Astrocyte (in vitro differentiated cells and primary cell): ENCODE data around the gene EZH1. TPM values are rescaled to one million over a fixed set of nuclear protein-coding genes. Genes with fewer than 3 reads are reported as not detected.

Experiments
- DNase-seq: peaks from one replicate; pipeline ENCODE4 v3.0.0-alpha.2; 2010; ENCODE audit warnings: low read depth
- FAIRE-seq: peaks from 2 replicates; lab custom pipeline; 2011; peaks lifted over from hg19 to GRCh38; lab: Jason Lieb, UNC
- H2AFZ ChIP-seq: 2 replicates; pipeline ENCODE4 v1.6.0; 2012; ENCODE audit warnings: low read depth, low read length, inconsistent platforms
- H3K27ac ChIP-seq: 2 replicates; pipeline ENCODE4 v1.5.1; 2011; ENCODE audit warnings: low read depth, low read length, inconsistent platforms
- H3K27me3 ChIP-seq: 2 replicates; pipeline ENCODE4 v1.6.0; 2011; ENCODE audit warnings: low read length, inconsistent platforms; ENCODE audit not compliant: insufficient read depth
- H3K36me3 ChIP-seq: 2 replicates; pipeline ENCODE4 v1.5.1; 2011; ENCODE audit warnings: low read length, inconsistent platforms; ENCODE audit not compliant: insufficient read depth
- H3K4me1 ChIP-seq: 2 replicates; pipeline ENCODE4 v1.5.1; 2011; ENCODE audit warnings: low read length, inconsistent platforms; ENCODE audit not compliant: insufficient read depth
- H3K4me2 ChIP-seq: 2 replicates; pipeline ENCODE4 v1.6.0; 2012; ENCODE audit warnings: low read length, inconsistent platforms
- H3K4me3 ChIP-seq: 2 replicates; pipeline ENCODE4 v1.5.1; 2011; ENCODE audit warnings: low read depth, mild to moderate bottlenecking, low read length, inconsistent platforms; ENCODE audit not compliant: insufficient read depth
- H3K79me2 ChIP-seq: 2 replicates; pipeline ENCODE4 v1.6.0; 2012; ENCODE audit warnings: mild to moderate bottlenecking, low read length, inconsistent platforms; ENCODE audit not compliant: insufficient read depth
- H3K9ac ChIP-seq: 2 replicates; pipeline ENCODE4 v1.6.0; 2012; ENCODE audit warnings: mild to moderate bottlenecking, low read length, inconsistent platforms
- H3K9me3 ChIP-seq: 2 replicates; pipeline ENCODE4 v1.5.1; 2012; ENCODE audit warnings: low read depth, mild to moderate bottlenecking, low read length, inconsistent platforms; ENCODE audit not compliant: insufficient read depth
- H4K20me1 ChIP-seq: 2 replicates; pipeline ENCODE4 v1.6.0; 2012; ENCODE audit warnings: low read length, inconsistent platforms; ENCODE audit not compliant: insufficient read depth
- H3K27ac Mint-ChIP-seq: one replicate; pipeline ENCODE4 v1.8.0; 2021; ENCODE audit warnings: mild to moderate bottlenecking, mixed read lengths; ENCODE audit not compliant: unreplicated experiment
- H3K27me3 Mint-ChIP-seq: one replicate; pipeline ENCODE4 v1.8.0; 2021; ENCODE audit warnings: low read depth, mixed read lengths; ENCODE audit not compliant: unreplicated experiment
- H3K36me3 Mint-ChIP-seq: one replicate; pipeline ENCODE4 v1.8.0; 2021; ENCODE audit warnings: low read depth, mixed read lengths; ENCODE audit not compliant: unreplicated experiment
- H3K4me1 Mint-ChIP-seq: one replicate; pipeline ENCODE4 v1.8.0; 2021; ENCODE audit warnings: low read depth, mixed read lengths; ENCODE audit not compliant: unreplicated experiment
- H3K4me3 Mint-ChIP-seq: one replicate; pipeline ENCODE4 v1.8.0; 2021; ENCODE audit warnings: mild to moderate bottlenecking, moderate library complexity, mixed read lengths; ENCODE audit not compliant: unreplicated experiment
- H3K9me3 Mint-ChIP-seq: one replicate; pipeline ENCODE4 v1.8.0; 2021; ENCODE audit warnings: mild to moderate bottlenecking, mixed read lengths; ENCODE audit not compliant: unreplicated experiment
- EZH2 ChIP-seq: IDR thresholded peaks from 2 replicates; pipeline ENCODE4 v1.6.1; 2012; ENCODE audit warnings: mild to moderate bottlenecking, low read length, inconsistent platforms; ENCODE audit not compliant: insufficient read depth
- total RNA-seq: library from RNA; stranded (reverse); gene quantifications from 2 replicates; pipeline ENCODE4 v1.2.1, GENCODE V29; 2021
- TF ChIP-seq, protein P1 (sequence below): IDR thresholded peaks from 2 replicates; pipeline ENCODE4 v1.5.1; 2011; ENCODE audit warnings: low read depth, mild to moderate bottlenecking, inconsistent platforms, low read length, moderate library complexity; ENCODE audit not compliant: insufficient read depth

EZH1 gene
- total RNA-seq, 1 donor from 2014 or later, result 15.2 TPM

DNA sequence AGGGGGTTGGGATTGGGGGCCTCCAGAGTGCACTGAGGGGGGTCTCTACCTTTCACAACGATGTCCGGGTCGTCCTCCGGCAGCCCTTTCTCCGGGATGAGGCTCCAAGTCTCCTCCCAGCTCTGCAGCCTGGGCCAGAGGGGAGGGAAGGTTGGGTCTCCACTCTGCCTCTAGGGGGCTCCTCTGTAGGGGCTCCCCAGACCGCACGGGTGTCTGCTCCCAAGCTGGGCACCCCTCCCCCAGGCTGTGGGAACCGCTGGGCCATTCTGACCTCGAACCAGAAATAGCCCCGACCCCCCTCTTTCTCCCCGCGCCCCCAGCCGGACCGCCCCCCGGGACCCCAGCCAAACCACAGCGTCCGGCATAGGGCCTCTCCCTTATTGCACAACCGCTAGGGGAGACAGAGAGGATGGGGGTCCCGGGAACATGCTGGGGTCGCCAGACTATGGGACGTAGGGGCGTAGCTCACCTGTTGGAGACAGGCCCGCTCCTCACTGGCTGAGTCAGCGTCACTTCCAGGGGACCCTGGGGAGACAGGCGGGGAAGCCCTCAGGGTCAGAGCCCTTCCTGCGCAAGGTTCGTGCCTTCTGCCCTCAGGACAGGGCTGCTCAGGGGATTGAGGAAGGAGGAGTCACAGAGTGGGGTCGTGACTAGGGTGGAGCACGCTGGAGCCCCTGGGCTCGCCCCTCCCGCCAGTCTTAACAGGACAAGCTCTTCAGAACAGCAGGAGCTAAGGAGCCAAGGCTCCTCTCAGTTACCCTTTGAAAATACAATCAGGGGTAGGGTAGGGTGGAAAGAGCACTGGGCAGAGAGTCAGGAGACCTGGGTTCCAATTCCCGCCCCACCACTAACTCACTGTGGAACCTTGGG is 70.7 kb downstream of the EZH1 start:
- Mint-ChIP-seq H3K36me3 (peaks cover 13% of the 10 kb centered on the region), H3K27me3 (peaks cover 6% of the 10 kb centered on the region), H3K4me1 (peaks cover 10% of the 10 kb centered on the region), H3K27ac (no peak overlapping the region), H3K4me3 (peak overlapping the region; percentile 77), H3K9me3 (no peaks in the 10 kb centered on the region)
- H2AFZ ChIP-seq, result peak overlapping the region; percentile 41
- peak overlapping the region; percentile 90 for H3K4me2 ChIP-seq
- peaks cover 23% of the 10 kb centered on the region for H3K79me2 ChIP-seq
- no peak overlapping the region for H3K9ac ChIP-seq
- DNase-seq (peak; percentile 31), FAIRE-seq (no peak)
- no peak overlapping the region for H3K27ac ChIP-seq
- no peaks in the 10 kb centered on the region for H3K27me3 ChIP-seq
- no peaks in the 10 kb centered on the region for H3K9me3 ChIP-seq
- no peak for TF ChIP-seq EZH2
- TF ChIP-seq, protein P1, sequence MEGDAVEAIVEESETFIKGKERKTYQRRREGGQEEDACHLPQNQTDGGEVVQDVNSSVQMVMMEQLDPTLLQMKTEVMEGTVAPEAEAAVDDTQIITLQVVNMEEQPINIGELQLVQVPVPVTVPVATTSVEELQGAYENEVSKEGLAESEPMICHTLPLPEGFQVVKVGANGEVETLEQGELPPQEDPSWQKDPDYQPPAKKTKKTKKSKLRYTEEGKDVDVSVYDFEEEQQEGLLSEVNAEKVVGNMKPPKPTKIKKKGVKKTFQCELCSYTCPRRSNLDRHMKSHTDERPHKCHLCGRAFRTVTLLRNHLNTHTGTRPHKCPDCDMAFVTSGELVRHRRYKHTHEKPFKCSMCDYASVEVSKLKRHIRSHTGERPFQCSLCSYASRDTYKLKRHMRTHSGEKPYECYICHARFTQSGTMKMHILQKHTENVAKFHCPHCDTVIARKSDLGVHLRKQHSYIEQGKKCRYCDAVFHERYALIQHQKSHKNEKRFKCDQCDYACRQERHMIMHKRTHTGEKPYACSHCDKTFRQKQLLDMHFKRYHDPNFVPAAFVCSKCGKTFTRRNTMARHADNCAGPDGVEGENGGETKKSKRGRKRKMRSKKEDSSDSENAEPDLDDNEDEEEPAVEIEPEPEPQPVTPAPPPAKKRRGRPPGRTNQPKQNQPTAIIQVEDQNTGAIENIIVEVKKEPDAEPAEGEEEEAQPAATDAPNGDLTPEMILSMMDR, result peak; percentile 20
- peak overlapping the region; percentile 43 for H3K4me3 ChIP-seq
- H3K4me1 ChIP-seq, result peaks cover 41% of the 10 kb centered on the region
- peaks cover 3% of the 10 kb centered on the region for H3K36me3 ChIP-seq
- H4K20me1 ChIP-seq, result peaks cover 63% of the 10 kb centered on the region

DNA sequence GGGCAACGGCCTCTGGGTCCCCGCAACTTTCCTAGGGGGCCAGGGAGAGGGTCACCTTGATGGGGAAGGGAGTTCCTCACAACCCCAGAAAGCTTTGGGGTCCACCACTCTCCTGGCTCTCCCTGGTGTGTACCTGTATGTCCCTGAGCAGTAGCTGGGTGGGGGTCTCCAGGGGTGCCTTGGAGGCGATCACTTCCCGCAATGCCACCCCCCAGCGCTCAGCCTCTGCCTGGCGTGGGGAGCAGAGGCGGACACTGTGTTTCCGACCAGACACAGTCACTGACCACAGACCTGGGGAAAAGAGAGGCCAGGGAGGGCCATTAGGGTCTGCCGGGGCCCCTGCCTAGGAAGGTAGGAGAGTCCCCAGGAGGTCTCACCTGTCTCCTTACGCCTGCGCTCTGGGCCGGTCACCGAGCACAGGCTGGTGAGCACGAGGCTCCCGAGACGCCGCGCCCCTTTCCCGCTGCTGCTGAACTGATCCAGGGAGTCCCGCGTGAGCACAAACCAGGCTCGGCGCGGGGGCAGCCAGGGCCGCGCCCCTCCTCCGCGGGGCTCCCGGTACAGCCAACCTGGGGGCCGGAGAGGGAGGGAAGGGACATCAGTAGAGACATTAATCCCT is 71.5 kb downstream of the EZH1 start:
- Mint-ChIP-seq H3K27ac (no peak overlapping the region), H3K36me3 (peaks cover 20% of the 10 kb centered on the region), H3K4me3 (no peak overlapping the region), H3K4me1 (peaks cover 7% of the 10 kb centered on the region), H3K27me3 (peaks cover 6% of the 10 kb centered on the region), H3K9me3 (no peaks in the 10 kb centered on the region)
- FAIRE-seq, result no peak
- H3K4me1 ChIP-seq, result peaks cover 35% of the 10 kb centered on the region
- H3K79me2 ChIP-seq, result peaks cover 23% of the 10 kb centered on the region
- H3K27me3 ChIP-seq, result no peaks in the 10 kb centered on the region
- TF ChIP-seq, protein P1, result no peak
- no peak for TF ChIP-seq EZH2
- peaks cover 65% of the 10 kb centered on the region for H4K20me1 ChIP-seq
- H3K36me3 ChIP-seq, result peaks cover 3% of the 10 kb centered on the region
- H3K4me2 ChIP-seq, result peak overlapping the region; percentile 90
- H3K4me3 ChIP-seq, result no peak overlapping the region
- H3K9ac ChIP-seq, result no peak overlapping the region
- H3K9me3 ChIP-seq, result no peaks in the 10 kb centered on the region
- peak overlapping the region; percentile 41 for H2AFZ ChIP-seq
- no peak overlapping the region for H3K27ac ChIP-seq
- DNase-seq, result no peak
